Ovary (tissue), 9 donors: Measurements from ENCODE around the gene BLOC1S1. TPM values are rescaled to one million over a fixed set of nuclear protein-coding genes. Genes with fewer than 3 reads are reported as not detected.

ENCODE experiments used
- DNase-seq, 5 donors: peaks; one replicate each; pipeline ENCODE4 v3.0.0-alpha.2; 2019 to 2020
- H3K27ac ChIP-seq, 2 donors: fragments of 200-600 bp; one replicate each; pipeline versions ENCODE4 v1.5.1 to v1.8.0; 2019 to 2022
- H3K27me3 ChIP-seq: fragments of 200-600 bp; one replicate; pipeline ENCODE4 v1.8.0; 2022
- H3K36me3 ChIP-seq: fragments of 200-600 bp; sonication (generic); one replicate; pipeline ENCODE4 v1.5.1; 2019
- H3K4me1 ChIP-seq: one replicate; pipeline ENCODE4 v1.8.1; 2013; ENCODE audit warnings: mild to moderate bottlenecking, moderate library complexity; ENCODE audit not compliant: insufficient read depth
- H3K4me3 ChIP-seq: fragments of 200-600 bp; sonication (generic); one replicate; pipeline ENCODE4 v1.5.1; 2017
- H3K9me3 ChIP-seq, 2 donors: fragments of 200-600 bp in 1 of 2; sonication (generic) in 1 of 2; one replicate each; pipeline versions ENCODE4 v1.5.1 to v1.8.1; 2013 to 2019; ENCODE audit warnings: mild to moderate bottlenecking in 1 of 2, moderate library complexity in 1 of 2
- EP300 ChIP-seq: sonication (generic); formaldehyde crosslinking; IDR thresholded peaks from one replicate; pipeline ENCODE4 v1.6.1; 2017; ENCODE audit warnings: antibody characterized with exemption
- POLR2A ChIP-seq: fragments of 450-650 bp; IDR thresholded peaks from one replicate; pipeline ENCODE4 v1.6.1; 2017; ENCODE audit warnings: antibody characterized with exemption, mild to moderate bottlenecking, moderate library complexity
- WGBS, 3 donors: extraction: QIAGEN DNeasy Blood & Tissue Kit in 1 of 3; methylation state at CpG; one replicate each; pipeline versions ENCODE4 v1.1.5 to v1.1.7; 2013 to 2017; 5-methylcytosine and 5-hydroxymethylcytosine counted together
- intact Hi-C, 4 donors: fragments of 100-400 bp; cut with DNase I; formaldehyde crosslinking; loops; one replicate each; pipeline versions ENCODE4 v1.11.0 to v1.15.1; 2022 to 2023
- polyA plus RNA-seq, 2 donors: library from polyadenylated mRNA; stranded (reverse); fragments of 200-250 nt in 1 of 2; fragments of 350-450 nt in 1 of 2; fragmentation: Illumina TruSeq in 1 of 2; extraction: RNeasy Lipid Tissue Mini Kit (QIAGEN cat#74804) in 1 of 2; gene quantifications; one replicate each; pipeline ENCODE4 v1.2.3, GENCODE V29; 2013 to 2014
- total RNA-seq, 7 donors: library from RNA; depleted of rRNA in 2 of 7; stranded (reverse); fragments of >200 nt in 2 of 7; fragmentation: NEBNext Ultra II Directional in 3 of 7; extraction: Animal tissue kit (Norgen Biotek cat#: 25700) in 3 of 7; gene quantifications; one replicate each; pipeline versions ENCODE4 v1.1.0 to v1.2.4, GENCODE V29; 2016 to 2023
- TF ChIP-seq, protein P1 (sequence below), 3 donors: fragments of 450-650 bp in 2 of 3; fragments of 200-600 bp in 1 of 3; IDR thresholded peaks; one replicate each; pipeline versions ENCODE4 v1.5.1 to v1.8.0; 2016 to 2022; ENCODE audit warnings: antibody characterized with exemption in 3 of 3, mild to moderate bottlenecking in 1 of 3
- donor health status: DM: no; HTN: no; CAD: no; lungs with moderate emphysema.
- donor health status: DM: no; HTN: no; CAD: no.
- donor health status: Bipolar disorder and iron deficiency.
- donor health status: DM: yes; HTN: yes; CAD: no.
- donor health status: DM: no; HTN: no; CAD: no.
- donor health status: DM: yes; HTN: yes; CAD: no.

Gene BLOC1S1
- total and polyA plus RNA-seq, 9 donors = 96.0 to 214 (median 120) TPM

GRCh38 chr12:55696141-55696540 lies 19.7 kb upstream of the BLOC1S1 start:
- Histone ChIP-seq H3K27me3 (no peaks in the 10 kb centered on the region), H3K4me1 (no peaks in the 10 kb centered on the region), H3K4me3 (no peak overlapping the region), H3K27ac (no peak overlapping the region), H3K36me3 (no peaks in the 10 kb centered on the region), H3K9me3 (no peaks in the 10 kb centered on the region)
- TF ChIP-seq EP300 (no peak), POLR2A (no peak)
- TF ChIP-seq, protein P1, sequence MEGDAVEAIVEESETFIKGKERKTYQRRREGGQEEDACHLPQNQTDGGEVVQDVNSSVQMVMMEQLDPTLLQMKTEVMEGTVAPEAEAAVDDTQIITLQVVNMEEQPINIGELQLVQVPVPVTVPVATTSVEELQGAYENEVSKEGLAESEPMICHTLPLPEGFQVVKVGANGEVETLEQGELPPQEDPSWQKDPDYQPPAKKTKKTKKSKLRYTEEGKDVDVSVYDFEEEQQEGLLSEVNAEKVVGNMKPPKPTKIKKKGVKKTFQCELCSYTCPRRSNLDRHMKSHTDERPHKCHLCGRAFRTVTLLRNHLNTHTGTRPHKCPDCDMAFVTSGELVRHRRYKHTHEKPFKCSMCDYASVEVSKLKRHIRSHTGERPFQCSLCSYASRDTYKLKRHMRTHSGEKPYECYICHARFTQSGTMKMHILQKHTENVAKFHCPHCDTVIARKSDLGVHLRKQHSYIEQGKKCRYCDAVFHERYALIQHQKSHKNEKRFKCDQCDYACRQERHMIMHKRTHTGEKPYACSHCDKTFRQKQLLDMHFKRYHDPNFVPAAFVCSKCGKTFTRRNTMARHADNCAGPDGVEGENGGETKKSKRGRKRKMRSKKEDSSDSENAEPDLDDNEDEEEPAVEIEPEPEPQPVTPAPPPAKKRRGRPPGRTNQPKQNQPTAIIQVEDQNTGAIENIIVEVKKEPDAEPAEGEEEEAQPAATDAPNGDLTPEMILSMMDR (IDR thresholded peaks at IDR 0.05) = no peak
- intact Hi-C loops = no loop called here
- DNase-seq = peak in 1 of 5 donors; percentile 18
- WGBS, 3 donors = 86 to 94% (median 90%) methylated on average over 6 of the region's 6 CpGs

- H3K4me1 ChIP-seq = no peaks in the 10 kb centered on the region
- H3K27ac ChIP-seq = no peak overlapping the region
- DNase-seq = peak in 1 of 5 donors; percentile 10
- TF ChIP-seq EP300 (no peak), POLR2A (no peak)
- TF ChIP-seq, protein P1 (IDR thresholded peaks at IDR 0.05) = no peak
- WGBS, 3 donors = 81 to 85% (median 82%) methylated on average over 19 of the region's 19 CpGs
- no peaks in the 10 kb centered on the region for H3K27me3 ChIP-seq
- intact Hi-C loops = no loop called here
- no peaks in the 10 kb centered on the region for H3K9me3 ChIP-seq
- no peak overlapping the region for H3K4me3 ChIP-seq
- no peaks in the 10 kb centered on the region for H3K36me3 ChIP-seq
Measured at GRCh38 chr12:55696796-55697462, 18.9 kb upstream of the BLOC1S1 start.

GRCh38 chr12:55697686-55698085 lies 18.2 kb upstream of the BLOC1S1 start:
- no peaks in the 10 kb centered on the region for H3K9me3 ChIP-seq
- no peaks in the 10 kb centered on the region for H3K36me3 ChIP-seq
- H3K4me3 ChIP-seq = no peak overlapping the region
- TF ChIP-seq EP300 = no peak
- TF ChIP-seq POLR2A = no peak
- TF ChIP-seq, protein P1 (IDR thresholded peaks at IDR 0.05) = no peak
- no peaks in the 10 kb centered on the region for H3K27me3 ChIP-seq
- no peak for DNase-seq
- H3K4me1 ChIP-seq = no peaks in the 10 kb centered on the region
- no peak overlapping the region for H3K27ac ChIP-seq
- intact Hi-C loops = no loop called here
- 83 to 89% (median 87%) methylated on average over 7 of the region's 7 CpGs for WGBS, 3 donors

DNA sequence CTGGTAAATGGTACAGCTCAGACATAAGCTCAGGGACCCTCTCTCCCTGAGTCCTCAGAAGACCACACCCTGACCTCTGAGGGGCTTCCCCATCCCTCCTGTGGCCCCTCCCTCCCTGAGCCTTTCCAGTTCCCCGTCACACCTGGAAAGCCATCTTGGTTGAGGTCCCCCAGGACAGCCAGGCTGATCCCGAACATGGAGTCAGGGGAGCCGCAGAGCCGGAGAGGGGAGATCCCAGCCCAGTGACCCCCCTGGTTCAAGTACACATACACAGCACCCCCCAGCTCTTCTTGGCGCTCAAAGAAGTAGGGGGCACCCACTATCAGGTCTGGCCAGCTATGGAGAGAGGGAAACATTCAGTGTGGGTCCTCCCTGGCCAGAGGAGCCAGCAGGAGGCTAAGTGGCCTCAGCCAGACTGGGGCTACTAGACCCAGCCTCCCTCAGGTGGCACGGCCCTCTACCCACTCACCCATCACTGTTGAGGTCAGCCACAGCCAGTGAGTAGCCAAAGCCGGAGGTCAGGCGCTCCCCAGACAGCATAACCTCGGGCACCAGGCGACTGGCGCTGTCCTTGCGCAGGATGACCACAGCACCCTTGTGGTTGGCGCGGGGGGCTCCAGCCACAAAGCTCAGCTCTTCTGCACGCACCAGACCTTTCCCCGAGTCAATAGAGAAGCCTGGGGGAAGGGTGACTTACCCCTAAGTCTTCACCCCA lies 17.4 kb upstream of the BLOC1S1 start:
- DNase-seq = peak in 2 of 5 donors; percentile 9 to 19
- H3K27ac ChIP-seq = no peak overlapping the region
- H3K4me3 ChIP-seq = no peak overlapping the region
- H3K36me3 ChIP-seq = no peaks in the 10 kb centered on the region
- H3K4me1 ChIP-seq = no peaks in the 10 kb centered on the region
- H3K27me3 ChIP-seq = no peaks in the 10 kb centered on the region
- 87 to 92% (median 90%) methylated on average over 15 to 16 of the region's 16 CpGs for WGBS, 3 donors
- no peak for TF ChIP-seq EP300
- intact Hi-C loops = no loop called here
- H3K9me3 ChIP-seq = no peaks in the 10 kb centered on the region

DNA sequence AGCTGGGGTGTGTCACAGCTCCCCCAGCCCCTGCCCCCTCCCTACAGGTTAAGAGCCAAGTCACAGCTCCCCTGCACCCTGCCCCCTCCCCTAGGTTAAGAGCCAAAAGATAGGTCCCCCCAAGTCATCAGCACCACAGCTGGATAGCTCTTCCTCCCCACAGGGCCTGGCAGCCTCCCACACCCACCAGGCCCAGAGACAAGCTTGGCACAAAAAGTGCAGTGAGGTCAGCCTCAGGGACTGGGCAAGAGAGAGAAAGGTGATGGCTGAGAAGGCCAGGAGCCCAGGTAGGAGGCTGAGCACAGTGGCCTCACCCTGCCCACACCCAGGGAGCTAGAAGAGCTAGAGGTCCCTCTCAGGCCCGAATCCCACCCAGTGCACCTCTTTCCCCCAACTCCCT lies 16.9 kb upstream of the BLOC1S1 start:
- WGBS, 3 donors = 87 to 100% (median 89%) methylated on average over 1 of the region's 1 CpG
- Histone ChIP-seq H3K9me3 (no peaks in the 10 kb centered on the region), H3K4me3 (no peak overlapping the region), H3K36me3 (no peaks in the 10 kb centered on the region), H3K4me1 (no peaks in the 10 kb centered on the region), H3K27ac (no peak overlapping the region), H3K27me3 (no peaks in the 10 kb centered on the region)
- intact Hi-C loops = no loop called here
- TF ChIP-seq EP300 (no peak), POLR2A (no peak)
- TF ChIP-seq, protein P1 (IDR thresholded peaks at IDR 0.05) = no peak
- peak in 2 of 5 donors; percentile 7 to 8 for DNase-seq
